Left ventricle myocardium superior (tissue), 1 donor: ENCODE data around the gene NIF3L1. TPM values are rescaled to one million over a fixed set of nuclear protein-coding genes. Genes with fewer than 3 reads are reported as not detected.
A peak's percentile ranks its signal among the peaks of the same experiment; 100 is the strongest.
"Not testable (repeated sequence)": the region's sequence is repeated elsewhere in the genome, so short reads cannot be mapped to it uniquely, and the experiment has no call there.

Source experiments
- ATAC-seq: fragments of 200-7000 bp; cut with Tn5 transposase; one replicate; pipeline ENCODE4 v1.9.1; 2020; ENCODE audit warnings: mild to moderate bottlenecking, moderate library complexity
- DNase-seq: peaks from one replicate; pipeline ENCODE4 v3.0.0-alpha.2; 2020
- intact Hi-C: fragments of 100-400 bp; cut with micrococcal nuclease; formaldehyde crosslinking; loops from one replicate; pipeline ENCODE4 v1.11.0; 2022
- total RNA-seq: library from RNA; stranded (reverse); fragmentation: NEBNext Ultra II Directional; extraction: Animal tissue kit (Norgen Biotek cat#: 25700); gene quantifications from one replicate; pipeline ENCODE4 v1.2.1, GENCODE V29; 2021
- donor health status: DM: no; HTN: yes; CAD: no; lungs with severe emphysema.

The NIF3L1 gene
- total RNA-seq, 1 donor from 2014 or later: 16.9 TPM

DNA sequence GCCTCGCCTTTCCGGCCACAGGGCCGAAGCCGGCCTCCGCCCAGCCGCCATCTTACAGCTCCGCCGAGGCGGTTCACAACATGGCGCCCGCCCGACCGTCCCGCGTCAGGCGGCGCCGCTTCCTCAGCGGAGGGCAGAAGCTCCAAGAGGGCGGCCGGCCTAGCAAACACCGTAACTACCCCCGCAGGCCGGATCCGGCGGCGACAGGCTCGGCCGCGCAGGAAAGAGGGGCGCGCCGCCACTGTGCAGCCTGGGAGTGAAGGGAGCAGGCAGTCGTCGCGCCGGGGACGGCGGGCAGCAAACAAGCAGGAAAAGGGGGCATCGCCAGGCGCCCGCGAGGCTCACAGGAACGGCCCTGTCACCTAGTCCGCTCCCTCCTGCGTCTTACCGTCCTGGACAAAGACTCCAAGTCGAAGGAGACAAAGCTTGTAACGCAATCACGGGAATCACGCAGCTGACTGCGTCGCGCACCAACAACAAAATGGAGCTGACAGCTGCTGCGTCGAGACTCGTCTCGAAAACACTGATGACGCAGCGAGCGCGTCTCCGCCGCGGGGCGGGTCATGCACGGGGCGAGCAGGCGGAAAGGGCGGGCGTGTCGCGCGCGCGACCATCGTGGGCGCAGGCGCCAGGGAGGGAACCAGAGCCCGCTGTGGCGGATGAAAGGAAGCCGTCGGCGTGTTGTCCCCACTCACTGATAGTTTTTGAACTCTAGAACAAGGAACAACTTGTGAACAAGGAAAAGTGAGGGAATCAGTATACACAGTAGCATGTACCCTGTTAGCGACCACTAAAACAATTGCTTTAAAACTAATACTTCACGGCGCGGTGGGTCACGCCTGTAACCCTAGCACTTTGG, 24.8 kb upstream of the NIF3L1 start, which contains the start of gene CLK1:
TSS of gene CLK1 (minus strand) at position 483 of the 859 bp plus-strand sequence. CDS start 2,796 bp downstream, outside the sequence.
- intact Hi-C loops: no loop called here

GRCh38 chr2:200869014-200869413, 20.2 kb upstream of the NIF3L1 start:
- intact Hi-C loops: no loop called here
- DNase-seq (no peak), ATAC-seq (no peak)

More for the DNA sequence above, 24.8 kb upstream of the NIF3L1 start, which contains the start of gene CLK1:
- ATAC-seq: peak; percentile 94
- peak; percentile 99 for DNase-seq

- DNase-seq (no peak), ATAC-seq (no peak)
- intact Hi-C loops: no loop called here
Measured at GRCh38 chr2:200871151-200871550, 18.0 kb upstream of the NIF3L1 start.

DNA sequence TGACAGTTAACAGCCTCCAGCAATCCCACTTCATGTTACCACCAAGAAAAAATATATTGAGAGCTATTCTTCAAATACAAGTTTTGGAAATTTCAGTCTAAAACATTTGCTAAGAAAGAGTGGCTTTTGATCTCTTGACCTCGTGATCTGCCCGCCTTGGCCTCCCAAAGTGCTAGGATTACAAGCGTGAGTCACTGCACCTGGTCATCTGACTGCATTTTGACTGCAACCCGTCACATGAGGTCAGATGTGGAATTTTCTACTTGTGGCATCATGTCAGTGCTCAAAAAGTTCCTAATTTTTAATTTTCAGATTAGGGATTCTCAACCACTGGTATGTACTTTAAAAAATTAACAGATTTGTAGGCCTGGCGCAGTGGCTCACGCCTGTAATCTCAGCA, 15.6 kb upstream of the NIF3L1 start:
- DNase-seq (no peak), ATAC-seq (no peak)
- intact Hi-C loops: no loop called here

GRCh38 chr2:200877443-200877842, 11.7 kb upstream of the NIF3L1 start:
- intact Hi-C loops: no loop called here
- ATAC-seq (peak; percentile 76), DNase-seq (no peak)

GRCh38 chr2:200878289-200878880, 10.8 kb upstream of the NIF3L1 start:
- DNase-seq: no peak
- intact Hi-C loops: no loop called here
- ATAC-seq: no peak

DNA sequence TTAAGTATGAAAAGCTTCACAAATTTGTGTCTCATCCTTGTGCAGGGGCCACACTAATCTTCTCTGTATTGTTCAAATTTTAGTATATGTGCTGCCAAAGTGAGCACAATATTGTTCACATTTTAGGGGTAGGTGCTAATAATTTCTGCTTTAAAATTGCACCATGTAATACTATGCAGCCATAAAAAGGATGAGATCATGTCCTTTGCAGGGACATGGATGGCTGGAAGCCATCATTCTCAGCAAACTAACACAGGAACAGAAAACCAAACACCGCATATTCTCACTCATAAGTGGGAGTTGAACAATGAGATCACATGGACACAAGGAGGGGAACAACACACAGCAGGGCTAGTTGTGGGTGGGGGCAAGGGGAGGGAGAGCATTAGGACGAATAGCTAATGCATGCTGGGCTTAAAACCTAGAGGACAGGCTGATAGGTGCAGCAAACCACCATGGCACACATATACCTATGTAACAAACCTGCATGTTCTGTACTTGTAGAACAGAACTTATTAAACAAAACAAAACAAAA, 7.4 kb upstream of the NIF3L1 start:
- intact Hi-C loops, DNase-seq, ATAC-seq: not testable (repeated sequence)

DNA sequence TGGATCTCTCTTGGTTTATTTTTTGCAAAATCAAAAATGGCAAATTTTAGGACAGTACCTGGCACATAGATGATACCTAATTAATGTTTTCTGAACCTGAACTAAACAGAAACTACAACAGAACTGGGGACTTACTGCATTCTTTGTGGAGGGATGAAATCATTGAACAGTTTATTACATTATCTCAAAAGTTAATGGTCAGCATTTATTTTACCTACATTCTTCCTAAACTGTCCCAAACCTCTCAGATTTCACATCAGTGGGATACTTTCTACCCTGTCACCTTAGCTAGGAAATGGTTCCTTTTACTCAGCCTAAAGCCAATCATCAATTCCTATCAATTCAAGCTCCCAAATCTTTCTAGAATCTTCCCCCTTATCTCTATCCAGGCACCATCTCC, 10.3 kb downstream of the NIF3L1 start:
- intact Hi-C loops: no loop called here
- ATAC-seq: no peak
- no peak for DNase-seq

DNA sequence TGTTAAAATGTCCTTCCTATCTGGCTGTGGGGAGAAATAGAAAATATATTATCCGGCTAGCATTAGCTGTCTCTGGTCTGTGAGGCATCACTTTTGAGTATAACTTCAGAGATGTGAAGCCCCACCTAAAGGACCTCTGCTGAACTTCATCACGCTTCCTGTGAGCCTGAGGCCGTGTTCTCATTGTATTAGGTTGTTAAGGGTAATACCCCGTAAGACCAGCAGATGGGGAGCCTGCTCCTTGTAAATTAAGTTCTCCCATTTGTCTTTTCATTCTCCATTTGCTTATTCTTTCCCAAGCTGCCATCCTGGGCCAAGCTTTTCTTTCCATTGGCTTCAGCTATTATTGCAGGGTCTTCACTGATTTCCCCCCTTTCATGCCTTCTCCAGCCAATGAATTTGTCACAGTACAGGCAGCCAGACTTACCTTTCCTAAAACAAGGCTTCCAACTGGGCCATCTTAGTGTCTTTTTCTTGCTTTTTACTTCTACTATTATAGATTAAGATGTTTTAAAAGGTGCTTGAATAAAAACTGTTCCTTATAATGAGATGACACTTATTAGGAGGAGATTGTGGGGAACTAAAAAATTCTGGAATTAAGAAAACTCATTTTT, 12.4 kb downstream of the NIF3L1 start:
- peak; percentile 78 for ATAC-seq
- no peak for DNase-seq
- intact Hi-C loops: loop anchor here (10.0 kb wide), 1 partner anchor 163 kb away; no protein-coding TSS in a partner anchor

DNA sequence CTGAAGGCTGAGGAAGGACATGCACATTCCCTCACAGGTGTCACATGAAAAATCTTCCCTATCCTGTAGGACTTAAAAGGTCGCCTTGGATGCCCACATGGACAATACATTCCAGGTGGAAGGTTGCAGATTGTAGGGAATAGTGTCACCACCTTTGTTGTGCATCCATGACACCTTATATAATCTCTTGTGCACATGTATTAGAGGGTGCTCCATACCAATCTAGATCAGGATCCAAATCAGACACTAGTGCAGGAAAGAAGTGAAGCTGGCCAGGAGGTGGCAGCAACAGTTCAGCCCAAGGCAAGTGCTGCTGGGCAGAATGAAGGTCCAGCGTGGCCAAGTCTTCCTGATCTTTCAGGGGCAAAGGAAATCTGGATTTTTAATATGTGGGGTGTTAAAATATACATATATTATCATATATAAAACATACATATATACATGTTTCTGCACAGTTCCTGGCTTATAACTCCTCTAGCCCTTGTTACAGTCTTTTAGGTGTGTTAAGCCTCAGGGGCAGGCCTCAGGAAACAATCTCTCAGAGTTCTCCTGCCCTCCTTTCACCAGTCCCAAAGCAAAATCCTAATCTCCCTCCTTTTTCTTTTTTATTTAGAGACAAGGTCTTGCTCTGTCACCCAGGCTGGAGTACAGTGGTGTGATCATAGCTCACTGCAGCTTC, 16.6 kb downstream of the NIF3L1 start:
- intact Hi-C loops: loop anchor here (5.0 to 10.0 kb wide), 2 partner anchors 159 to 272 kb away; no protein-coding TSS in a partner anchor
- DNase-seq: peak; percentile 77
- peak; percentile 80 for ATAC-seq

GRCh38 chr2:200909958-200910357, 20.8 kb downstream of the NIF3L1 start:
- intact Hi-C loops: loop anchor here (5.0 to 10.0 kb wide), 2 partner anchors 155 to 267 kb away; no protein-coding TSS in a partner anchor
- ATAC-seq (no peak), DNase-seq (no peak)

GRCh38 chr2:200913654-200914053, 24.5 kb downstream of the NIF3L1 start:
- ATAC-seq: no peak
- no peak for DNase-seq
- intact Hi-C loops: no loop called here

DNA sequence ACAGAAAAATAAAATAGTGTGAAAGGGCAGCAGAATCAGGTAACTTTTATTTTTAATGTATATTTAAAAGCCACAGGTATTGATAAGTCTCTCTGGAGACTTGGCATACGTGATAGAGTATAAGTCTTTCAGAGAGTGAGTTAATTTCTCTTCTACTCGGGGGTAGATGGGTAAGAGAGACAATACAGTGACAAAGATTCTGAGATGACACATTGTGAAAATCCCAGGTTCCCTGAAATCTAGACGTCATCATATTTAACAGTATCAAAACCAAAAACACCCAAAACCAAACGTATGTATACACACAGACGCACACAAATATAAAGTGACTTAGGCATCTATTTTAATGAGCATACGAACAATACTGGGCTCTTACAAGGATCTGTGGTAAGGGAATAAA, 33.3 kb downstream of the NIF3L1 start:
- ATAC-seq (no peak), DNase-seq (no peak)
- intact Hi-C loops: no loop called here

- DNase-seq: no peak
- intact Hi-C loops: no loop called here
Measured at GRCh38 chr2:200929334-200930249, 40.4 kb downstream of the NIF3L1 start.

GRCh38 chr2:200930947-200931626, 41.9 kb downstream of the NIF3L1 start:
- no peak for ATAC-seq
- DNase-seq: no peak
- intact Hi-C loops: no loop called here

More at GRCh38 chr2:200929334-200930249, 40.4 kb downstream of the NIF3L1 start:
- ATAC-seq: no peak

DNA sequence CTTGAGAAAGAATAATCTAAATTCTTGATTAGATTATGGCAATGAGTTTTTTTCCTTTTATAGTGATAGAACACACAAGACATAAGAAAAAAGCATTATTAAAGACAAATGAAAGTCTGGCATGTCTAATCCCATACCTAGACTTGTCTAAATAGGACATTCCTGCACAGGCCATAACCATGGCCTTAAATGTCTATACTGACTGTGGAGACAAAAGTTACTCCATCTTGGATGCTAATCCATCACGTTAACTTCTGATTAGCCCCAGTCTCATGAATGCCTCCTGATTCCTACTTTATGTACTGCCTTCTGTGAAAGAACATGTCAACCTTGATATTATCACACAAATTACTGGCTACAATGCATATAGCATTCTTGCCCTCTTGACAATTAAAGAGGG, 50.7 kb downstream of the NIF3L1 start:
- ATAC-seq (no peak), DNase-seq (no peak)
- intact Hi-C loops: no loop called here

DNA sequence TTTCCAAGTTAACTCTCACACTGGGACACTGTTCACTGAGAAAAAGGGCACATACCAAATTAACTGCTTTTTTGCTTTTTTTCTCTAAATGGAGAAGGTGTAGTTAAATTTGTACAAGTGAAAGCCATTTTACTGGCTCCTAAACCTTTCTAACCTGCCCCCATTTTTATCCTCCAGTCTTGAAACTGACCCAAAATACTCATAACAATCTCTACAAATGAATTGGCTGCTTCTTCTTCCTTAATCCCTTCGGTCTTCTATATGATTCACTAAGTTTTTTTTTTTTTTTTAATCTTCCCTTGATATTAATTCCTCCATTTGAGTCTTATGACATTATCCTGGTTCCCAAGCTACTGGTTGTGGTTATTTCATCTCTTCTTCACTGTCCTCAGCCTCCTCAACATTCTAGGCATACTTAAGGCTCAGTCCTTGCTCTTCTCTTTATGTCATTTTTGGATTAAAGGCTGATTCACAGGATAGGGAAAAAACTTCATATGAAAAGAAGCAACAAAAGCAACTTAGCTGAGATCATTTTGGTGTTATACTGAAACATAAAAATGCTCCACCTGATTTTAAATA, 54.4 kb downstream of the NIF3L1 start:
- no peak for ATAC-seq
- DNase-seq: no peak
- intact Hi-C loops: no loop called here
